ENCODE measurements around the gene ARL4C. TPM values are rescaled to one million over a fixed set of nuclear protein-coding genes. Genes with fewer than 3 reads are reported as not detected.

Gene ARL4C
- total and polyA plus RNA-seq, 2 of the 8 experiments (the other 6 are each of a cell fraction or from before 2014, with no cell fraction given): 7.0 to 16.9 TPM

- TF ChIP-seq SUZ12 (IDR thresholded peaks at IDR 0.05; ENCODE audit: low read length): no peak
- no peak for TF ChIP-seq CEBPB (IDR thresholded peaks at IDR 0.05; ENCODE audit: low read depth, low read length)
- TF ChIP-seq TAF7 (optimal IDR thresholded peaks at IDR 0.05; ENCODE audit: borderline replicate concordance, low read depth, low read length): no peak
- no peak for TF ChIP-seq RXRA (IDR thresholded peaks at IDR 0.05; ENCODE audit: insufficient read depth, low read depth, low read length)
- TF ChIP-seq, protein P1, sequence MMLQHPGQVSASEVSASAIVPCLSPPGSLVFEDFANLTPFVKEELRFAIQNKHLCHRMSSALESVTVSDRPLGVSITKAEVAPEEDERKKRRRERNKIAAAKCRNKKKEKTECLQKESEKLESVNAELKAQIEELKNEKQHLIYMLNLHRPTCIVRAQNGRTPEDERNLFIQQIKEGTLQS (IDR thresholded peaks at IDR 0.05; ENCODE audit: insufficient read depth, low read depth, low read length): no peak
These were observed 27.5 kb downstream of the ARL4C start (continued) for GRCh38 chr2:234469251-234469845.
